Ishikawa (cell line): ENCODE measurements around the gene TAT.

Source experiments
- CEBPB ChIP-seq: IDR thresholded peaks from 2 replicates; pipeline ENCODE4 v1.6.1; 2012
- CREB1 ChIP-seq: IDR thresholded peaks from 2 replicates; pipeline ENCODE4 v1.6.1; 2012; ENCODE audit warnings: low read depth
- EGR1 ChIP-seq: IDR thresholded peaks from 2 replicates; pipeline ENCODE4 v1.6.1; 2012
- EP300 ChIP-seq: IDR thresholded peaks from 2 replicates; pipeline ENCODE4 v1.6.1; 2012; ENCODE audit warnings: borderline replicate concordance
- FOXM1 ChIP-seq: IDR thresholded peaks from 2 replicates; pipeline ENCODE4 v1.6.1; 2012; ENCODE audit warnings: low read depth, borderline replicate concordance
- NFIC ChIP-seq: IDR thresholded peaks from 2 replicates; pipeline ENCODE4 v1.6.1; 2012
- RAD21 ChIP-seq: IDR thresholded peaks from 2 replicates; pipeline ENCODE4 v1.6.1; 2012; ENCODE audit warnings: low read depth
- REST ChIP-seq: IDR thresholded peaks from 2 replicates; pipeline ENCODE4 v1.6.1; 2012; ENCODE audit warnings: low read depth, mild to moderate bottlenecking
- TAF1 ChIP-seq: IDR thresholded peaks from 2 replicates; pipeline ENCODE4 v1.6.1; 2012; ENCODE audit warnings: low read depth, mild to moderate bottlenecking
- TCF12 ChIP-seq: IDR thresholded peaks from 2 replicates; pipeline ENCODE4 v1.6.1; 2012; ENCODE audit warnings: low read depth
- TEAD4 ChIP-seq: IDR thresholded peaks from 2 replicates; pipeline ENCODE4 v1.6.1; 2012
- YY1 ChIP-seq: IDR thresholded peaks from 2 replicates; pipeline ENCODE4 v1.6.1; 2012; ENCODE audit warnings: low read depth
- ZBTB7A ChIP-seq: IDR thresholded peaks from 2 replicates; pipeline ENCODE4 v1.6.1; 2012; ENCODE audit warnings: low read depth
- TF ChIP-seq, protein P1 (sequence below): IDR thresholded peaks from 2 replicates; pipeline ENCODE4 v1.6.1; 2012
- TF ChIP-seq, protein P2 (sequence below): IDR thresholded peaks from 2 replicates; pipeline ENCODE4 v1.6.1; 2012

Gene TAT

GRCh38 chr16:71532366-71532765 lies 44.5 kb downstream of the TAT start:
- TF ChIP-seq CREB1 = no peak
- TF ChIP-seq TAF1 = no peak
- TF ChIP-seq NFIC = no peak
- TF ChIP-seq ZBTB7A = no peak
- no peak for TF ChIP-seq EGR1
- no peak for TF ChIP-seq EP300
- TF ChIP-seq TEAD4 = no peak
- TF ChIP-seq, protein P1, sequence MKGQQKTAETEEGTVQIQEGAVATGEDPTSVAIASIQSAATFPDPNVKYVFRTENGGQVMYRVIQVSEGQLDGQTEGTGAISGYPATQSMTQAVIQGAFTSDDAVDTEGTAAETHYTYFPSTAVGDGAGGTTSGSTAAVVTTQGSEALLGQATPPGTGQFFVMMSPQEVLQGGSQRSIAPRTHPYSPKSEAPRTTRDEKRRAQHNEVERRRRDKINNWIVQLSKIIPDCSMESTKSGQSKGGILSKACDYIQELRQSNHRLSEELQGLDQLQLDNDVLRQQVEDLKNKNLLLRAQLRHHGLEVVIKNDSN = no peak
- TF ChIP-seq REST = no peak
- TF ChIP-seq CEBPB = no peak
- no peak for TF ChIP-seq TCF12
- TF ChIP-seq YY1 = no peak
- TF ChIP-seq, protein P2, sequence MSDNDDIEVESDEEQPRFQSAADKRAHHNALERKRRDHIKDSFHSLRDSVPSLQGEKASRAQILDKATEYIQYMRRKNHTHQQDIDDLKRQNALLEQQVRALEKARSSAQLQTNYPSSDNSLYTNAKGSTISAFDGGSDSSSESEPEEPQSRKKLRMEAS = no peak
- no peak for TF ChIP-seq RAD21

GRCh38 chr16:71528863-71529262 lies 48.0 kb downstream of the TAT start:
- no peak for TF ChIP-seq CEBPB

DNA sequence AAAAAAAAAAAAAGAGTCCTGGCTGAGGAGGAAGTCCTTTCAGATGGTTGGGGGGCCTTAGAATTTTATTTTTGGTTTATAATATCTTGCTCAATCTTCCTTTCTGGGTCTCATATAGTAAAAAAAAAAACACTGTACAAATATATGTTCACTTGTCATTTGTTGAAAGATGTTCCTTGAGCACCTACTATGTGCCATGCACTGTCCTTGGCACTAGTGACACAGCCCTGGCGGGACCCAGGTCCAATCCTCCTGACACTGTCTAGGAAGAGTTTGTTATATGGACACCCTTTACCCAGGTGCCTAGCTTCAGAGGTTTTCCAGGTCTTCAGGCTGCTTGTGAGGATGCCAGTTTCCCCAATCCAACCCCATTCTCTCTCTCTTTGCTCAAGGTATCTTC lies 48.6 kb downstream of the TAT start:
- TF ChIP-seq, protein P1 = no peak
- TF ChIP-seq CEBPB (no peak), EGR1 (no peak), EP300 (no peak), RAD21 (no peak), TAF1 (no peak), NFIC (no peak), TEAD4 (no peak)

DNA sequence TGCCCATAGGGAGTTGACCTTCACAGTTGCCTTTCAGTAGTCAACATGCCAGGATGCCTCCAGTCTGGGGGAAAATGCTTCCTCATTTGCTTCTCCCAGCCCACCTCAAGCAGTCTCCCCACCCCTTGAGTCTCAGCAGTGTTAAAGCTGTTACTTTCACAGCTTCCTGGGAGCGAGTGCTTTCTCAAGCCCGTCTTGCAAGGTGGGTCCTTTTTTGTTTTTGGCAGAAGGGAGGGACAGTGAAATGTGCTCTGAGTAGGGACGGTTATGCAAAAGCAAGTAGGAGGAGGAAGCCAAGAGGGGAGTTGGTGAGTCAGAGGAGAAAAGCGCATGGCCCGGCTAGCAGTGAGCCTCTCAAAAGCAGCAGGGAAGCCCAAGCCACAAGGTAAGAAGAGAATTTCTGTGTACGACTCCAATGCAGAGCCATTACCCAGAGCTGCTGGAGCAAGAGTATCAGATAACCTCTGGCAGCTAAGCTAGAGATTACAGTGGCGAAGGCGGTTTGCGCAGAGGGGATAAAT lies 50.7 kb downstream of the TAT start, which contains the start of gene CHST4:
CHST4 (plus strand) TSS at position 316 of the 521 bp plus-strand sequence. CDS start 10,252 bp downstream, outside the sequence.
- TF ChIP-seq TCF12 = no peak

DNA sequence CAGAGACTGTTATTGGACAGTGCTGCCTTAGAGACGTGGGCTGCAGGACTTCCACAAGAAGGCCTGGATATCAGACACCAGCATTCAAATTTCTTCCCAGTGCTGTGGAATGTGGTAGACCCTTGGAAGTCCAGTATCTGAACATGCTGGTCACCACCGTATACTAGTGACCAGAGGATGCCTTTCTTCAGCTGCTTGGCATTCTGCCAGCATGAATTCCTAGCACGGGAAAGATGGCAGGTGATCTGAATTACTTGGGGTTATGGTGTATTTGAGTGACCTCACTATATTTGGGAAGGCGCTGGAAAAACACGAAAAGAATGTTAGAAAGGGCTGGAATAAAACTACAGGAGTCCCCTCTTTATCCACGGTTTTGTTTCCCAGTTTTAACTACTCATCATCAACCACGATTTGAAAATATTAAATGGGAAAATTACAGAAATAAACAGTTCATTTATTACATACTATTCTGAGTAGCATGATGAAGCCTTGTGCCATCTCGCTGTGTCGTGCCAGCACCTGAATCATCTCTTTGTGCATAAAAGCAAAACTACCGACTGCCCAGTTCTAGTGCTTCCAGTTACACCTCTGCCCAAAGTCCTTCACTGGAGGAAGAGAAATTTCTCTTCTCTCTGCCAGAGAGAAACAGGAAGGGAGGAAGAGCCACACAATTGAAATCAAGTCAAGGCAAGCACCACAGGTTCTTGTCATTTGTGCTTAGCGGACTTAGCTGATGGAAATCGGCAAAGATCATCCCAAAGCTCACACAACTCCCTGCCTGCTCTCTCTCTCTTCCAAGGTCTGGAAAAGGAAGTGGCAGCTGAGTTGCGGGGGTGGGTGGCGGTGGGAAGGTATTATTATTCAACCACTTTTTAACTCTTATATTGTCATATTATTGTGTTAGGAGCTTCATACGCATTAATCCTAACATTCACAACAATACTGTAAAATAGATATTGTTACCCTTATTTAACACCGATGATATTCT lies 52.0 kb downstream of the TAT start:
- TF ChIP-seq, protein P2 = no peak
- TF ChIP-seq FOXM1 (no peak), TEAD4 (no peak), EGR1 (no peak), YY1 (no peak), REST (no peak), RAD21 (no peak), NFIC (no peak), CEBPB (no peak), EP300 (no peak), CREB1 (no peak), TCF12 (no peak), TAF1 (no peak), ZBTB7A (no peak)
- TF ChIP-seq, protein P1 = no peak

- TF ChIP-seq CREB1 (no peak), TAF1 (no peak)
Observed at GRCh38 chr16:71520550-71520949, 56.3 kb downstream of the TAT start.
